GM04503 (cell line): ENCODE measurements around the gene TCEANC2.
A peak's percentile ranks its signal among the peaks of the same experiment; 100 is the strongest.

Experiments used
- DNase-seq: peaks from one replicate; pipeline ENCODE4 v3.0.0-alpha.2; 2012; ENCODE audit warnings: low read depth

Gene TCEANC2

DNA sequence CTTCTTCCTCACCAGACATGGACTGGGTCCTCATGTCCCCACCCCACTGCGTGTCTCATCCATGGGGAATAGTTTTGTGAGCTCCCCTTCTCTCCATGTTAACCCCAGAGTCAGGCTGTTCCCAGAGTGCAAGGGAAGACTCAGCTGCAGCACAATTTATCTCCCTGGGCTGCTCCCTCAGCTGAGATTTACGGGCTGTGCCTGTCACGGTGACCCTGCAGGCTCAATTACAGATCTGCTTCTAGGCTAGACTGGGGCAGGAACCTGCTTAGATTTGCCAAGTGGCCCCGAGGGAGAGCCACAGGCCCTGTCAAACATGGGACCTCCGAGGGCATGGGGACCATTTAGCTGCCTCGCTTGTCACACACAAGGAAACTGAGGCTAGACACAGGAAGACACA, 61.5 kb downstream of the TCEANC2 start:
- no peak for DNase-seq

DNA sequence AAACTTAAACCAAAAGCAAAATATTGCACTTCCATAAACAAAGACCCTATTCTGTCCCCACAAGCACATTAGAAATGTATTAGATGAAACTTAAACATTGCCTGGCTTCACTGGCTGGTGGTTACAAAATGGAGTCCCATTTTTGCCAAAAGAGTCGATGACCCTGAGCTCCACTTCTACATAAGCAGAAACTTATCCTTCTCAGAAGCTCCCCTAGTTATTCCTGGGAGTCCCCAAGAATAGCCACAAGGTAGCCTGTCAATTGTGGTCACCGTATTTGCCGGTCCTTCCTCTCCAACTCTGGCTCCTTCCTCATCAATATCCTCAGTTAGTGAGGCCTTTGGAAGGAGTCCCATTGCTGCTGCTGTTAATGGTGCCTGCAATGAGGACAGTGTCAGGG, 62.1 kb downstream of the TCEANC2 start:
- no peak for DNase-seq

DNA sequence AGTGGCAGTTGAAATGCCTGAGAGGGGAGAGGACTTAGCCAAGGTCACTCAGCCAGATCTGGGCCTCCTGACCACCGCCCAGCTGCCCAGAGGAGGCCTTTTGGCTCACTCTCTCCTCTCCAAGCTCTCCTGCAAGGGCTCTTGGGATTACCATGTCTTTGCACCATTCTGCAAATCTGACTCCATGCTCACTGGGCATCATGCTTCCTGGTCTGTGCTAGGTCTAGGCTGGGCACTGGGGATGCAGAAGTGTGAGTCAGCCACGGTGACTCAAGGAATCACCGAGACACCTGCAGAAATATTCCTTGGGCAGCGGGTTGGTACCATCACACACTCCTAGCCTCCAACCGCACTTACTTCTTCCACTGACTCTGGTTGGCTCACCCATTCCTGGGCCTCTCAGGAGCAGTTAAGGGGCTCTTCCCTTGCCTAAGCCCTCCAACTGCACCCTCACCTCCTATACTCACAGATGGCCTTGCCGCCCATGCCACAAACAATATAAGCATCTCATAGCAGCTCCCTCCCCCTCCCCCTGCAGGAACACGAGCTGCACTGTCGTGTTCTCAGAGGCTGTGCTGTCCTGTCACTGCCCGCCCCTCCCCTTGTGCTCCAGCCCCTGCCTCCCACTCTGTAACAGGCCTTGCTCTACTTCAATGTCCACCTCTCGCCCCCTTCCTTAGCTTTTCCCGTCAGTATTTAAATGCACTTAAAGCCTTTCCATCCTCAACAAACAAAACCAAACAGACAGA, 64.6 kb downstream of the TCEANC2 start:
- no peak for DNase-seq

DNA sequence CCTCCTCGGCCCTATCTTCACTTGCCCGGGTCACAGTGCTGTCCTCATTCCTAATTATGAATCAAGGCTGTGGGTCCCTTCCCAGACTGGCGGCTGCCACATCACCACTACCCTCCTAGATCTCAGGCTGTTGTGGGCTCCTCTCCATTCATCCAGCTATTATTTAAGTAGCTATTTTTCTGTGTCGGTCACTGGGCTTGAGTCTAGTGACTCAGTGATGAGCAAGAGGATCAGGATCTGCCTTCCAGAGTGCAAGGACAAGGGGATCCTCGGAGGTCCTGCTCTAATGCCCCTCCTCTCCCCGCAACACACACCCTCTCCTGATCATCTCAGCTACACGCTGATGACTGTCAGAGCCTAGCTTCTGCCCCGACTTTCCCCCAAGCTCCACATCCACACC, 65.3 kb downstream of the TCEANC2 start:
- DNase-seq, result peak; percentile 59

DNA sequence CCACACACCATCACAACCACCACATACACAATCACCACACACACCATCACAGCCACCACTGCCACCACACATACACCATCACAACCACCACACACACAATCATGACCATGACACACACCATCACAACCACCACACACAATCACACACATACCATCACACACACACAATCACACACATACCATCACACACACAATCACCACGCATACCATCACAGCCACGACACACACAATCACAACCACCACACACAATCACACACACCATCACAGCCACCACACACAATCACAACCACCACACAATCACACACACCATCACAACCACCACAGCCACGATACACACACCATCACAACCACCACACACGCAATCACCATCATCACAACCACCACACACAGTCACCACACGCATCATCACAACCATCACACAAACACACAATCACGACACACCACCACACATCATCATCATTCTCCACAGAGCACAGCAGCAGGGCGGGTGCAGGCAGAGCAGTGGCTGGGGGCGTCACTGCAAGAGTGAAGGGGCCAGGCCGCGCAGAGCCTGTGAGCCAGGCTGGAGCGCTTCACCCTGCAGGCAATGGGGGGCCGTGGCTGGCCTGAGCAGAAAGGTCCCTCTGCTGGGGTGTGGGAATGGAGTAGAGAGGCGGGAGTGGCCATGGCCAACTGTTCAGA, 66.8 kb downstream of the TCEANC2 start:
- DNase-seq, result no peak

DNA sequence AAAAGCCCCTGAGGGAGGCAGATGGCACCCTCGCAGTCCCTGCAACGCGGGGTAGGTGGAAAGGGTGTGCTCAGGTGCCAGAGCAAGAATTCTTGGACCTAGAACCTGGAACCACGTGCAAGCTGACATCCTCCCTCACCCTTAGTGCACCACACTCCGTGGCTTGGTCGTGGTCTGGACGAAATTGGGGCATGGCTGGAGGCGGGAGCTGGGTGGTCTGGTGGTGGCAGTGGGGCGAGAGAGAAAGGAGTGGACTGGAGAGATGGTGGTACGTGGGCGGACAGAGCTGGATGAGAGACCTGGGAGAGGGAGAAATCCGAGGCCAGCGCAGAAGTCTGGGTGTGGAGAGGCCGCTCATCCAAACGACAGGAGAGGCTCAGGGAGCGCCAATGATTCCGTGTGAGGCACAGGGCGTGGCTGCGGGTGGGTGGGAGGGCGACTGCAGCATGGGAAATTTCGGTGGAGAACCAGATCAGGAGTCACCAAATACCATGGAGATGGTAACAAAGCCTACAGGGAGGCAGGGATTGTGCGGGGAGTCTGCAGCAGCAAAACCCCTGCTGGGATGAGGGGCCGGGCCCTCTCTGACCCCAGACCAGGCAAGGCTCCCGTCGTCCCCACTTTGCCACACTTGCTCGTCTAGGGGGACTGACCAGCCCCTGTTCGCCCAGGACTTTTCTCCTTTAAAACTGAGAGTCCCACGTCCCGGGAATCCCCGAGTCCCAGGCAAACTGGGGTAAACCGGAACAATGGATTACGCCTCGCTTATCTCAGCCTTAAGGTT, 67.5 kb downstream of the TCEANC2 start:
- no peak for DNase-seq

DNA sequence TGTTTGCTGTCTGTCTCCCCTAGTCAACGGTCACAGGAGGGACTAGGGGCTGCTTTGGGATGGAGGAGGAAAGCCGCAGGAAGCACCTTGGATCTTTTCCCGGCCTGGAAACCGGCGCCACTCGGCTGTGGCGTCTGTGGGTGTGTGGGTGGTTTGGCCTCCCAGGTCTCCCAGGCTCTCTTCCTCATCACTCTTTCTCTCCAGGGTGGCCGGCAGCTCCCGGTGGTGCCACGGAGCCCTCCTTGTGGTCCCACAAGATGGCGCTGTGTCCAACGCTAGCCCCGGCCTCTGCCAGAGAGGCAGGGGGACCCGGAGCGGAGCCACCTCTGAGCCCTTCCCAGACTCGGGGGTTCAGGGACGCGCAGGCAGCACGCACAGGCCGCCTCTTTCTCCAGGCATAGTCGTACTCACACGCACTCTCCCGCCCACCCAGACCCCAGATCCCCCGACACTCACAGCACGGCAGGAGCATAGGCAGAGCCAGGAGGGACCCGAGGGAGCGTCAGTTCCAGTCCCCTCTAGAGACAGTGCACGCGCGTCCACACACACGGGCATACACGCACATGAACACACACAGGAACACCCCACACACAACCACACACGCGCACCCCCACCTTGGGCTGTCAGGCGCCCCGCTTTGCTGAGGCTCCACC, 68.2 kb downstream of the TCEANC2 start:
- DNase-seq, result no peak

DNA sequence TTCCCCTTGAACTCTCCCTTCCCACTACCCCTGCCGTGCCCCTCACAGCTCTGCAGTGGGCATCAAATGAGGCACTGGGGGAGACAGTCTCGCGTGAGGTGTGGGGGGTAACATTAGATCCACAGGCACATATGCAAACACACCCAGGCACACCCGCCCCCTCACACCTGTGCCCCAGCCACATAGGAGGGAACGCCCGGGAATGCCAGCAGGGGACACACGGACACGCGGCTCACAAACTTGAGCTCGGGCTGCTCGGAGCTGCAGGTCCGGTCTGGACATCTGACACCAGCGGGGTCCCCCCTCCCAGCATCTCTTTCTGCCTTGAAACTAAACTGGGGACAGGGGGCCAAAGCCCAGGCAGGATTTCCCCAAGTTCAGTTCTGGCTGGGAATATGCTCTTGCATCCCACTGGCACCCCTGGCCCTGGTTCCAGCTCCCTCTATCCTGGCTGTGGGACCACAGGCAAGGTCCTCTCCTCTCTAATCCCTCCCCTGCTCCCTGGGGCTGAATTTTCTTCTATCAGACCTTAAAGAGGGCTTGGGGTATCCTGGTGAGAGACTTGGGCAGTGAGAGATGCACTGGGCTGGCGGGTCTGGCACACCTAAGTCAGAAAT, 68.8 kb downstream of the TCEANC2 start:
- no peak for DNase-seq

DNA sequence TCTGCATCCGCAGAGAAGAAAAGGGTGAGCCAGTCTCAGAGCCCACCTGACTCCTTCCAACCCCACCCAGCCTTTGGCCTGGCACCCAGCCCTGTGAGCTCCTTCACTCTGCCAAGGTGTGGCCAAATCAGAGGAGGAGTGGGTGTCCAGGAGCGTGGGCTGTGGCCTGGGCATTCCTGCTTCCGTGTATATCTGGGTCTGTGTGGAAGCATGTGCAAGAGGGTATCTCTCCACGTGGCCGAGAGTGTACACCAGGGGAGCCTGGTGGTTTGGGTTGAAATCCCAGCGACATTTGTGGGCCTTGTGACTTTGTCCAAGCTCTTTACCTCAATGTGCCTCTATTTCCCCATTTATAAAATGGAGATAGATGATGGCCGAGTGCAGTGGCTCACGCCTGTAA, 69.6 kb downstream of the TCEANC2 start:
- no peak for DNase-seq

DNA sequence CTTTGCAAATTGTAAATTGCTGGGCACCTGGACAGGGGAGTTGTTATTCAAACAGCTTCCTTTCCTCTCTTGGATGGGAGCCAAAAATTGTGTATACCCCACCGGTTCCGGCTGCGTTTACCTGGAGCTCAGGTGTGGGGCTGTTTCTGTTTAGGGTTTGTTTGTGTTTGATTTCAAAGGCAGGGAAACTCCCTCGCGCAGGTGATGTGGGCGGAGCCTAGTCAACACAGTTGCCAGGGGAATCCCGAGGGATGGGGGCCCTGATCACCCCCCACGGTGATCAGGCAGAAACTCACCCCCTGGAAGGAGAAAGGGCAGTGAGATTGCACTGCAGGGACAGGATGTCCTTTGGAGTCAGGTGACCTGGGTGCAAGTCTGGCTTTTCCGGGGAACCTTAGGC, 71.1 kb downstream of the TCEANC2 start:
- no peak for DNase-seq

DNA sequence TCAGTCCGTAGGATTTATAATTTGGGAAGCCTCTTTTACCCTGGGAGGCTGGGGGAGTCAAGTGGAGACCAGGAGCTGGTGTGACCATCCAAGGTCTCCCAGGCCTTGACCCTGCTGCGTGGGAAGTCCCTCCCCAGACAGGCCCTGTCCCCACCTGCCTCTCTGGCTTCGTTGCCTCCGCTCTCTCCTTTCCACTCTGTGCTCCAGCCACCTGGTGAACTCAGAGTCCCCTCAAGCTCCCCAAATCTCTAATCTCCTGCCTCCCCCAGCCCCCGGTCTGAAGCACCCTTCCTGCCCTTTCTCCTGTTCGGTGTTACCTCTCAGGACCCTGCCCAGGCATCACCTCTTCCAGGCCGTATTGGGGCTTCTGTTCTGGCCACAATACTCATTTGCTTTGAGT, 71.5 kb downstream of the TCEANC2 start:
- DNase-seq, result no peak

DNA sequence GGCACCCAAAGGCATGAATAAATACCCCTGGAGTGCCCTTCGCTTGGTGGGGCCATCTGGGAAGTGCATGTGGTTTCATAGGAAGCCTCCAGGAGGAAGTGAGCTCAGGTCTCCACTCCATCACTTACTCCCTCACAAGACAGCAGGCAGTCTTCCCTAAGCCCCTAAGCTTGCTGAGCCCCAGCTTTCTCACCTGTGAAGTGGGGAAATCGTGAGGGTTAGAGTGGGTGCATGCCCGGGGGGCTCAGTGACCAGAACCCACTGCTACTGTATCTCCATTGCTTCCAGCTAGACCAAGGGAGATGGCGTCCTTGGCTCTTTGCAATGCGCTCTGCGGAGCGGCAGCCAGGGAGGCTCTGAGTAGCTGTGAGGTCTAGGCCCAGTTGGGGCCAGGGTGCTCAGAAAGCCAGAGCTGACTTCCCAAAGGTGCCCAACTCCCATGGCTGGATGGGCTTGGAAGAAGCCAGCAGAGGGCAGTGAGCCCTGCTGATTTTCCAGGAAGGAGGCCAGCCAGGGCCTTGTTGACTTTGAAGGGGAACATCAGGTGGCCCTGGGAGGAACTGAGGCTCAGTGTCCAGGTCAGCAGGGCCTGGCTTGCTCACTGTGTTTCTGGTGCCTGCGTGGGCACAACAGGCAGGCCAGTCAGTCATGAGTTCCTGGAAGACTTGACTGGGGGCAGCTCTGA, 72.1 kb downstream of the TCEANC2 start:
- DNase-seq, result no peak

DNA sequence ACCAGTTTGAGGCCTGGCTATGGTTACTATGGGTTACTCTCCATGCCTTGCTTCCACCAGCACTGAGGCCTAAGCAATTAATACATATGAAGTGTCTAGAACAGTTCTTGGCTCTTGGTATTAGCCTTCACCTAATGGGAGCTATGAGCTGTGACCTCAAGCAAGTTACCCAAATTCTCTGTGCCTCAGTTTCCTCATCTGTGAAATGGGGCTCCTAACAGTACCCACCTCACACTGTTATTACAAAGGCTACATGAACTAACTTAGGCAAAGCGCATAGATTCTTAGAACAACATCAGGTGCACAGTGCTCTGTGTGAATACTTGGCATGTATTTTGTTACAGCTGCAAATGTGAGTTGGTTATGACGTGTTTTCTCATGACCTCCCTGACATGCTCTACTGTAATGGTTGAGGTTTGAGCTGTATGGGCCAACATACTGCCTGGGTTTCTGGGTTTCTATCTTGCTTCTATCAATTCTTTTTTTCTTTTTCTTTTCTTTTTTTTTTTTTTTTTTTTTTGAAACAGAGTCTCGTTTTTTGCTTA, 72.9 kb downstream of the TCEANC2 start:
- no peak for DNase-seq

DNA sequence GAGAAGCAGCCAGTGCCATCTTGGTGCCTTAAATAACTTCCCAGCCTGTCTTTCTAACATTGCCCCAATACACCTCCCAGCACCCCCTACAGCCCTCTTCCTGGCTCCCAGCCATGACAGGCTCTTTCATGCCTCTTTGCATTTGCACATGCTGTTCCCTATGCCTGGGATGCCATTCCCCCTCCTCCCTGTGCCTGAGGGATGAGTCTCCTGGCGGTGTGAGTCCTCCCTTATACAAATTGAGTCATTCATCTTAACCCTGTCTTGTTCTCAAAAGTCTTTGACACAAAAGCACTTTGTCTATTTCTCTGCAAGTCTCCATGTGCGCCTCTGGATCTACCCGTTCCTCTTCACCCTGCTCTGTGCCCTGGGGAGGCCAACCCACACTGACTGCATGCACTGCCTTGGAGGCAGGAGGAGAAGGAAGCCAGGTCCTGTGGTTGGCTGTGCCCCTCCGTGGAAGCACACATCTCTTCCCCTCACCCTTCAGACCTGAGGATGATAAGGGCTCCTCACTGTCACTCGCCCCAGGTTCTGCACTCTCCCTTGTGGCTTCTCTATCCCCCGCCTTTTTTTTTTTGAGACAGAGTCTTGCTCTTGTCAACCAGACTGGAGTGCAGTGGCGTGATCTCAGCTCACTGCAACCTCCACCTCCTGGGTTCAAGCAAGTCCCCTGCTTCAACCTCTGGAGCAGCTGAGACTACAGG, 74.3 kb downstream of the TCEANC2 start:
- DNase-seq, result no peak

DNA sequence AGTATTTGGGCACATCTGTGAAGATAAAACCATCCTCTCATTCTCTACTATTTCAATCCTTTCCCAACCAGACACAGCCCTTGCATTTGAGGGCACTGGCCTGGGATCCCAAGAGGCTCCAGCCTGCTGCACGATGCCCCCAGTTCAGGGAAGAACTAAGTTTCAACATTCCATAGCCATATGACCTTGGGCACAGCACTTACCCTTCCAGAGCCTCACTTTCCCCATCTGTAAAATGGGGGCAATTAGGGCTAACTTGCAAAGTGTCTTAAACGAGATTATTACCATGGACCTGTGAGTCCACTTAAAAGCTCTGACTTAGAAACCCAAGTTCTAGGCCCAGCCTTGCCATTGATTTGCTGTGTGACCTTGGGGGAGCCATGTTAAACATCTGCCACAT, 76.5 kb downstream of the TCEANC2 start:
- no peak for DNase-seq

DNA sequence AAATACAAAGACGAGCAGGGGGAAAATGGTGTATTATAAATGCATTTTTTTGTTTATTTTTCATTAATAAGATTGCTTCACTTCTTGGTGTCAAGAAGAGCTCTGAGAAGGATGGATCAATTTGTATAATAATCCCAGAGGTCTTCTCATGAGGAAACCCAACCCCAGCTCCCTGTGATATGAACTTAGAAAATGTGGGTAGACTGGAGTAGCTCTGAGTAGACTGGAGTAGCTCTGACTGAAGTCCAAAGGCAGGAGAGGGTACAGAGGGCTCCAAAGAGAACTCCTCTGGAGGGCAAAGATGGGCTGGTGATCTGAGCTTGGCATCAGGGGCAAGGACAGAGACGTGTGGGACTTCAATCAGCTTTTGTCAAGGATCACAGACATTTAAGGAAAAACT, 78.0 kb downstream of the TCEANC2 start:
- no peak for DNase-seq

DNA sequence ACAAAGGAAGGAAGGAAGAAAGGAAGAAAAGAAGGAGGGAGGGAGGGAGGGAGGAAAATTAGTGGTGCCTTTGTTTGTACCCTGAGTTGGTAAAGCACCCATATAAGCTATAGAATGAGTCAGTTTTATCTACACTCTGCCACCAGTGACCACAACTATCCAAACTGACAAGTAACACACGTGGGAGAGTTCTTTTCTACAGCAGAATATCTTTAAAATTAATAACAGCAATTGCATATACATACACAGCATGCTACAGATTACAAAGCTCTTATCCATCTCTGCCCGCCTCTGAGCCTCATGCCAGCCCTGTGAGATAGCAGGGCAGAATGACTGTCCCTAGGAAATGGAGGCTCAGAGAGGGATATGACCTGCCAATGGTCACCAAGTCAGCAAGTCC, 79.1 kb downstream of the TCEANC2 start:
- DNase-seq, result no peak

DNA sequence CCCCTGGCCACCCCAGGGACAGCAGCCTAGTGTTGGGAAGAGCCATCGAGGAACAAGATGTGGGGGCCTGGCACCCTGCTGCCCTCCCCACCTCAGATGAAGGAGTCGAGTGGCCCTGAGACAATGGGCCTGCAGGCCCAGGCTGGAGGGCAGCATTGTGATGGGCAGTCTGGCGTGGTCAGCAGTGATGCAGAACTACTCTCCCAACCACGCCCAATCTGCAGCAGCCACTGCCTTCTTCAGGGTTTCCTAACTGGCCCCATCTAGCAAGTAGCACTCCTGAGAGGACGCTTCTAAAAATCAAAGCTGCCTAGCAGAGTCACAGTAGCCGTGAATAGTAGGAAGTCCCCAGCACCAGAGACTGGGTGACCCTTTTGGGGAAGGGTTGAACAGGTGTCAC, 80.9 kb downstream of the TCEANC2 start:
- no peak for DNase-seq

DNA sequence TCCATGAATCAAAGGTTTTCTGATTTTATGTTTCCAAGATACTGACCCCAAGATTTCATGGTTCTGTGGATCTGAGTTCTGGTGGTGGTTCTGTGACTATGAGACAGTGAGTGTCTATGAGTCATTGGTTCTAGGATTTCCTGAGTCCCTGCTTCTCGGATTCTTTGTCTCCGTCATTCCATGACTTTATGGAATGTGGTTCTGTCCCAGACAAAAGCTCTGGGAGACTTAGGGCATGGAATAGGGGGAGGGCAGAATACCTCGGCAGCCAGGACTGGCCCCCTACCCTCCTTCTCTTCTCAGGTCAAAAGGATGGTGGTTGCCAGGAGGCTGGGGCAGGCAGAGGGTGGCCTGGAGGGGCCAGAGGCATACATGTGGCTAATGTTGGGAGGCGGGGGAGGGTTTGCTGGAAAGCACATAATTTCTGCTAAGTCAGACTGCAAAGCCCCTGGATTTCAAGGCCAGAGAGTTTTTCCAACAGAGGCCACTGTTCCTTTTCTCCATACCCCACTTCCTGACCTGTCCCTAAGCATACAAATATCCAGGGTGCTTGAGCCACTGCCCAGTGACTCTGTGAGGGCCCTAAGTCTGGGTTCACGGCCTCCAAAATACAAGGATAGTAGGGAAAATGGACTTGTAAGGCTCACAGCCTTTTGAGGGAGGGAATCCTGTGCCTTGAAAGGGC, 82.2 kb downstream of the TCEANC2 start:
- peak; percentile 38 for DNase-seq

DNA sequence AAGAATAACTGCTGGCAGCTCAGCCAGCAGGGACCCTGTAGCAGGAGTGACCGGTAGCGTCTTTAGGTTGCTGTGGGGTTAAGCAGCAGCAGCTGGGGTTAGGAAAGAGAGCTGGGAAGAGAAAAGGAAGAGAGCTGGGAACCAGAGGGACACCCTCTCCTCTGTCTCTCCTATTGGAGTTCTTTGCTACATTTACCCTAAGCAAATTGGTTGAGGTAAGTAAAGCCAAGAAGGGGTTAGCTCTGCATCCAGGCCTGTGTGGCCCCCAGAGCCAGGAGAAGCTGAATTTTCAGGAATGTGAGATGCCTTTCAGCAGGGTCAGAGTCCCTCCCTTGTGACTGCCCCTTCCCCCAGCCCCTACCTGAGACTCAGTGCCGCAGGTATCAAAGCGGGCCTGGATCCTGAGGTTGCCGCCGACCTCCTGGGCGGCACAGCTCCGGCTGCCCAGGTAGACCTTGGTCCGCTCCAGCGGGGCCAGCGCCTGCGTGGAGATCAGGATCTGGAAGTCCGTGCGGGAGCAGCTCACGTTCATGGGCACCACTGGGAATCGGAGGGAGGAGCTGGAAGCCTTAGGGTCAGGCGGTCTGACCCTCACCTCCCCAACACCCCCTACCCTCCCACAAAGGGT, 83.0 kb downstream of the TCEANC2 start:
- no peak for DNase-seq
